NAMALWA (cell line): ENCODE measurements around the gene CHN2.
A peak's percentile ranks its signal among the peaks of the same experiment; 100 is the strongest.
"Not testable (repeated sequence)": the region's sequence is repeated elsewhere in the genome, so short reads cannot be mapped to it uniquely, and the experiment has no call there.

Experiments
- DNase-seq: peaks from one replicate; pipeline ENCODE4 v3.0.0-alpha.2; 2015; ENCODE audit warnings: low spot score

CHN2 gene

DNA sequence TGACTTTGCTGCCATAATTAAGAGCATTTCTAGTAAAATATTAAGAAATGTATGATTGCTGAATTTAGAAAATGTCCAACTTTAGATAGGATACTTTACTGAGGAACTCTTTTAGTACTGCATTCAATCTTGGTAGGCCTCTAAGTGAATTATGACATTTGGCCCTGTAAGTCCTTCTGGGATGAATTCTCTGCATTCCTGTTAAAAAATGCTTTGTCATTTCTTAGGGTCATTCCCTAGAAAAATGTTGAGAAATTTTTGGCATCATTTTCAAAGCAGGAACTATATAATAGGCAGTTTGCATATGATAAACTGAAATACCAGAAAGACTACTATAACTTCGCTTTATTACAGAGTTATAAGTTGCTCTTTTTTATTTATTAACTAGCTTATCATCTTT lies 299.8 kb downstream of the CHN2 start:
- DNase-seq: no peak

DNA sequence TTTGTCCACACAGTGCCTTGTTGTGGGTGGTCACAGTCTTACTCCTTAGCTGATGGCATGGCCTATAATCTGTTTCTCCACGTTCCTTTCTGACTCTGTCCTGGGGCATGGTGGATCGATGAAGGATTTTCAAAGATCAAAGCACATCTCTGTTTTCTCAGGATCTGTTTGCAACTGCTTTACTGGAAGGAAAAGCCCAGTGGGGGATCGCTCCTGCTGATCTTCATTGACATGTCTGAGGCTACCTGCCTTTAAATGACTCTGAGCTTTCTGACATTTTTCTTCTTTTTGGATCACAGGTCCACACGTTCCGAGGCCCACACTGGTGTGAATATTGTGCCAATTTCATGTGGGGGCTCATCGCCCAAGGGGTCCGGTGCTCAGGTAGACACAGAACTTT lies 301.1 kb downstream of the CHN2 start:
- DNase-seq: no peak

DNA sequence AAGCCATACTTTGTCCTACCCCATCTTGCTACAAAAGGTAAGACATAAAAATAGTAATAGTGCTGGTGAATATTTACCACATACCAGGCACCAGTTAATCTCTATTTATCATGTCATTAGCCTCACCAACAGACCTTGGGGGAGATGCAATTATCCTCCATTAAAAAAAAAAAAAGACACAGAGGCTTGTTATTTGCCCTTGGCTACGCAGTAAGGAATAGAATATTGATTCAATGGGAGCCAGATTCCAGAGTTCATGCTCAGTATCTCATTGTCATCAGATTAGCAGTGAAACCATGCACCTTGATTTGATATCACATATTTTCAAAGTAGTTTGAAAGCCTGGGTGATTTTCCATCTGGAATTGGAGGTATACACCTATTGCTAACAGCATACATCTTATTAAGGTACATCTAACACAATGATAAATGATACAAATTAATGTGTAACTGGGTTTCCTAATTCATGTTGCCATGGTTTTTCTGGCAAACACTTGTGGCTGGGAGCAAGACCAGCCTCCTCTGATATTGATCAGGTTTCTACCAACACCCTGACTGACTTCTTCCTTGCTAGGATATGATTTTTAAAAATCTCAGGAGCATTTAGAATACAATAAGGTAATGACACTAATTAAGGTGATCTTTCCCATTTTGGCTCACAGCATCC lies 301.9 kb downstream of the CHN2 start:
- no peak for DNase-seq

DNA sequence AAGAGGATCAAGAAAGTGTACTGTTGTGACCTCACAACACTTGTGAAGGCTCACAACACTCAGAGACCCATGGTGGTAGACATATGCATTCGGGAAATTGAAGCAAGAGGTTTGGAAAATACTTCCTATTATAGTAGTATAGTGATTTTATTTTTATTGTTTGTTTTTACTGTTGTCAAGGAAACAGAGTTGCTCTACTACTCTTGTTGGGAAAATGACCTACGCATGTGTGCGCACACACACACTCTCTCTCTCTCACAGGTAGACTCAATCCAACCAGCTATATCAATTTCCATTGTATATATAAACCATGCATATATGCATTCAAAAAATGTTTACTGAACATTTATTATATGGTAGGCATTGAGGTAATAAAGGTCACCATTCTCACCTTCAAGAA lies 305.4 kb downstream of the CHN2 start:
- DNase-seq: no peak

DNA sequence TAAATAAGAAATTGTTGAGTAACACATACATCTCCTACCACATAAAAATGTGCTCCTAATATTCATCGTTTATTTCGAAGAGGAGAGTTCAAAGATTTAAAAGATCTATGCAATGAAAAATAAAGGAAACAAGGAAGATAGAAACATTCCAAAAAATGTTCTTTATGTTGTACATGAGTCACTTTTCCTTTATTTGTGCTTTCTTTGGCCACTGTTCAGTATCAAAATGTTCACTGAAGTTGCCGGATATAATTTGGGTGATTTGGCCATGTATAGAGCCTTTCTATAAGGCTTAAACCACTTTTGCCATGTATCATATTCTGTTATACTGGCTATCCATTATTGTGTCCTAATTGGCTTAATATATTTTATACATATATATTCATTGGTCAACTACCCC lies 306.1 kb downstream of the CHN2 start:
- DNase-seq: no peak

DNA sequence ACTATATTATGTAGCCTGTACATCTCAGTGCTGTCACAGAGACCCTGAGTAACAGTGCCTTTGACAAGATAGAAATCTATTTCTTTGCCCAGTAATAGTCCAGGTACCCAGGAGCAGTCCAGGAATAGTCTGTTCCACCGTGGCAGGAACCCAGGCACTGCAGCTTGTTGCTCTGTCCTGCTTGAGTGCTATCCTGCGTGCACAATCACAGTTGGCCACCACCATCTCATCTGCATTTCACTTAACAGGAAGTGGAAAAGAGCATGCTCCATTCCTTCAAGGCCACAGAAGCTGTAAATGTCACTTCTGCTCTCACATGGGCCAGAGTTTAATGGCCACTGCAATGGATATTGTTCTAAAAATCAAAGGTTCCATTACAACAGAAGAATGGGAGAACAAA lies 307.6 kb downstream of the CHN2 start:
- DNase-seq: peak; percentile 19

DNA sequence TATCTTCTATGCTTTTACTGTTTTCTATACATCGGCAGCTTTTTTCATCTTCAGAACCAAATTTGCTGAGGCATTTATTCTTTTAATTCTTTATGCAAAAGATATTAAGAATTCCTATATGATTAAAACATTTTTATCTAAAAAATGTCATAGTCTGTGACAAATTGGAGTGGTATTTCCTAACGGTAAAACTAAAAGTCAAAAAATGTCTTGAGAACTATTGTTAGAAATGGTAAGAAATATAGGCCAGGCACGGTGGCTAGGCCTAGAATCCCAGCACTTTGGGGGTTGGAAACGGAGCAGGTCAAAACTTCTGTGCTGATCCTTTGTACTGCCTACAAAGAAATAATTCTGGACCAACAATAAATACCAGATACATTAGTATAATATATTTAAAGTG lies 311.4 kb downstream of the CHN2 start:
- DNase-seq: no peak

DNA sequence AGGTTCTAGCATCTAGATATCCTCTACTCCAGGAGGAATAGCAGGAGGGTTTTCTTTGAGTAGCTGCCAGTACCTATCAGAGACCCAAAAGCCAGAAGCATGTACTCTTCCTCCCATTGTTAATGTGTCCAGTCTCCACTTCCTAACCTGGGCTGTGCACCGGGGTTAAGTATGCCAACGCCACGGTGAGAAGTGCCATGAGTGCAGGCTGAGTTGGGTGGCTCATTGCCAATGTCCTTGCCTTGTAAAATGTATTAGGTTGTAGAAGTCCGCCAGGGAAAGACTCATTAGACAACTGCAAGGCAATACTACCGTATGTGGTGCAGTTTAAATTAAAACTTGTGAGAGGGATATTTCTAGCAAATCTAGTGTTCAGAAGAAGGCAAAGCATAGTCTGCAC lies 314.0 kb downstream of the CHN2 start:
- no peak for DNase-seq

DNA sequence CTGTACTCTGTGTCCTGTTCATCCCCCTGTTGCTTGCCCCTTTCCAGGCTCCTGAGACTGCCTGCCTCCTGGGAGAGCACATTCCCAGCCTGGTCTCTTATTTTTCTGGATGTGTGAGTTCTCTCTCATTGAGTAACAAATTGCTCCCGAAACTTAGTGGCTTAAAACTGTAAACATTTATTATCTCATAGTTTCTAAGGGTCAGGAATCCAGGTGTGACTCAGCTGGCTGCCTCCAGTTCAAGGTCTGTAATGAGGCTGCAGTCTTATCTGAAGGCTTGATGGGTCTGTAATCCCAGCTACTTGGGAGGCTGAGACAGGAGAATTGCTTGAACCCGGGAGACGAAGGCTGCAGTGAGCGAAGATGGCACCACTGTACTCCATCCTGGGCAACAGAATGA lies 315.5 kb downstream of the CHN2 start:
- DNase-seq: no peak

DNA sequence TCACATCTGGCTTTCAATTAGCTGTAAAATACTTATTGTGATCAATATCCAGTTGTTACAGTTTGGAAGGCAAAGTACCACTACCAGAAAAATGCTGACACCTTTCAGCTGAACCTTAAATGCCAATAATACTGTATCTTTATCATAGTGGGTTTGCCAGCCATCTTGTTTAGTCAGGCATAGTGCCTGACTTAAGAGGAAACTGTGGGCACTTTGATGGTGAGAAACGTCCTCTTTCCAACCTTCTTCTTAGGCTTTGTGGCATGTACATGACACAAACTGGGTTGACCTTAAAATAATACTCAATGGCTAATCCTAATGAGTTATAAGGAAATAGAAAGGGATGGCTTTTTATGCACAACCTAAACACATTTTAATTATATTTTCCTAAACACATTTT lies 316.8 kb downstream of the CHN2 start:
- DNase-seq: no peak

DNA sequence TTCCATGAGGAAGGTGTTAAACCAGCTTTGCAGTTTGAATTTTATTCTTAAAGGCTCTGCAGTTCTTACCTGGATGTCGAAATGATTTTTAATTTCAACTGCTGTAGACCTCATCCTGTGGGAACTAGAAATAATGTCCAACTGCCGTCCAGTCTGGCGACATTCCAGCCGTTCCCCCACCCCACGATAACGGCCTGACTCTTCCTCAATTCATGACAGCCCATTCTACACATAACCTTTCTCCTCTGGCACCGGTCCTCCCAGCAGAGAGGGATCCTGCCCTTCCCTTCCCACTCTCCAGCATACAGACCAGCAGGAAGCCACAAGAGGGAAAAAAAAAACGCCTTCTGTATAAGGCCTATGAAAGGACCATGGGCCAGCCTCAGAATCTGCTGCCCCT lies 317.3 kb downstream of the CHN2 start:
- no peak for DNase-seq

DNA sequence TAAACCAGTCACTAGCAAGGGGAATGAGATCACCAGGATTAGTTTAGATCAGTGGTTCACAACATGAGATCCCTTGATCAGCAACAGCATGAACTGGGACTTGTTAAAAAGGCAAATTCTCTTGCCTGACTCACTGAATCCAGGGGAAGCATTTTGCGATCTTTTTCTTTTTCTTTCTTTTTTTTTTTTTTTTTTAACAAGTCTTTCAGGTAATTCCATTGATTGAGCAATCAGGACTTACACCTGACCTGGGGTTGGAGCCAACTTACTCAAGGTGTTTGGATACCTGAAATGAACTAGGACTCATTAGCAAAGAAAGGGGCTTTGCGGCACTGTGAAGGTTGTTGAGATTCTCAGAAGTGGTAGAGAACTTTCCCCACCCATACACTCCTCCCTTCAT lies 321.9 kb downstream of the CHN2 start:
- DNase-seq: no peak

DNA sequence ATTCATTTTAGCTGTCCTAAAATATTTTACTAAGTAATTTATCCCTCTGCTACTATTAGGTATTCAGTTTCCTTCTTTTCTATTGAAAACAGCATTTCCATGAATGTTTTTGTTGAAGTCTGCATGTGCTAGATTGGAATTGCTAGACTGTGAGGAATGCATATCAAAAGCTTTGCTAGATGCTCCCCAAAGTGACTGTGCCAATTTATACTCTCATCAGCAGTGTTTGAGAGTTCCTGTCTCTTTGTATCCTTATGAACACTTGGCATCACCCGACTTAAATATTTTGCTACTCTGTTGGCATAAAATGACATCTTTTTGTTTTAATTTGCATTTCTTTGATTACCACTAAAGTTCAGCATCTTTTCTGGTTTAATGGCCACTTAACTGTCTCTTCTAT lies 324.0 kb downstream of the CHN2 start:
- DNase-seq: no peak

DNA sequence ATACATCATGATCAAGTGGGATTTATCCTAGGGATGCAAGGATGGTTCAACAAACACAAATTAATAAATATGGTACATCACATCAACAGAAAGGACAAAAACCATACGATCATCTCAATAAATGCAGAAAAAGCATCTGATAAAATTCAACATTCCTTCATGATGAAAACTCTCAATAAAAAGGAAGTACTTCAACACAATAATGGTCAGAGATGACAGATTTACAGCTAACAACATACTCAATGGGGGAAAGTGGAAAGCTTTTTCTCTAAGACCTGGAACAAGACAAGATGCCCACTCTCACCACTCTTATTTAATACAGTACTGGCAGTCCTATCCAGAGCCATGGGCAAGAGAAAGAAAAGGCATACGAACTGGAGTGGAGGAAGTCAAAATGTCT lies 329.2 kb downstream of the CHN2 start:
- no peak for DNase-seq

DNA sequence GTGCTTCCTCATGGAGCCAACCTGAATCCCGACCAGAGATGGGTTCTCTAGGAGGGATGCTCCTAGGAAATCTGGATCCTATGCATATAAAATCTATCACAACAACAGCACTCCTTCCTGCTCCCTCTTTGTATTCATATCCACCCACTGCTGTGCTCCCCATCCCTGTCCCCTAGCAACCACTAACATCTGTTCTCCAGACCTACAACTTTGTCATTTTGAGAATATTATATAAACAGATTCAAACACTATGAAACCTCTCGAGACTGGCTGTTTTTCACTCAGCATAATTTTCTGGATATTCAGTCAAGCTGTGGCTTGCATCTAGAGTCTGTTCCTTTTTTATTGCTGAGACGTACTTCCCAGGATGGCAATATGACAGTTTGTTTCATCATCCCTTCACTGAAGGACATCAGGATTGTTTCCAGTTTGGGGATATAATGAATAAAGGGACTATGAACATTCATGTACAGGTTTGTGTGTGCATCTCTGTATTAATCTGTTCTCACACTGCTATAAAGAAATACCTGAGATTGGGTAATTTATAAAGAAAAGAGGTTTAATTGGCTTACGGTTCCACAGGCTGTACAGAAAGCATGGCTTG lies 333.0 kb downstream of the CHN2 start:
- no peak for DNase-seq

DNA sequence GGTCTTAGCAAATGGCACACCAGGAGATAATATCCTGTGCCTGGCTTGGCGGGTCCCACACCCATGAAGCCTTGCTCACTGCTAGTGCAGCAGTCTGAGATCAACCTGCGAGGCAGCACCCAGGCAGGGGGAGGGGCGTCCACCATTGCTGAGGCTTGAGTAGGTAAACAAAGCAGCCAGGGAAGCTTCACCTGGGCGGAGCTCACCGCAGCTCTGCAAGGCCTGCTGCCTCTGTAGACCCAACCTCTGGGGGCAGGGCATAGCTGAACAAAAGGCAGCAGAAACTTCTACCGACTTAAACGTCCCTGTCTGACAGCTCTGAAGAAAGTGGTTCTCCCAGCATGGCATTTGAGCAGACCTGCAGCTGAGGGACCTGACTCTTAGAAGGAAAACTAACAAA lies 334.0 kb downstream of the CHN2 start:
- not testable (repeated sequence) for DNase-seq
